Adrenal gland (tissue), 12 donors: Measurements from ENCODE around the gene IGFN1. TPM values are rescaled to one million over a fixed set of nuclear protein-coding genes. Genes with fewer than 3 reads are reported as not detected.
A peak's percentile ranks its signal among the peaks of the same experiment; 100 is the strongest.

ENCODE experiments used
- DNase-seq, 7 donors: peaks; one replicate each; pipeline ENCODE4 v3.0.0-alpha.2; 2019 to 2020
- H3K27ac ChIP-seq, 5 donors: fragments of 200-600 bp; sonication (generic) in 4 of 5; 1 replicate in 3 of 5; 2 replicates in 2 of 5; pipeline versions ENCODE4 v1.5.1 to v1.8.0; 2016 to 2020; ENCODE audit warnings: mild to moderate bottlenecking in 1 of 5
- H3K27me3 ChIP-seq: fragments of 200-600 bp; 2 replicates; pipeline ENCODE4 v1.8.0; 2021
- H3K36me3 ChIP-seq, 2 donors: fragments of 200-600 bp; replicated peaks in 1 of 2; 1 replicate in 1 of 2; 2 replicates in 1 of 2; pipeline versions ENCODE4 v1.5.1 to v1.8.0; 2018 to 2022
- H3K4me1 ChIP-seq, 2 donors: fragments of 200-600 bp; replicated peaks in 1 of 2; 1 replicate in 1 of 2; 2 replicates in 1 of 2; pipeline versions ENCODE4 v1.5.1 to v1.8.0; 2018 to 2021
- H3K4me3 ChIP-seq, 4 donors: fragments of 200-600 bp; sonication (generic) in 3 of 4; one replicate each; pipeline ENCODE4 v1.5.1; 2016 to 2018
- H3K9me3 ChIP-seq, 3 donors: fragments of 200-600 bp; sonication (generic) in 1 of 3; replicated peaks in 1 of 3; 1 replicate in 2 of 3; 2 replicates in 1 of 3; pipeline versions ENCODE4 v1.5.1 to v1.8.0; 2016 to 2021
- POLR2A ChIP-seq, 2 donors: fragments of 450-650 bp; IDR thresholded peaks; one replicate each; pipeline ENCODE4 v1.6.1; 2017; ENCODE audit warnings: antibody characterized with exemption in 2 of 2, mild to moderate bottlenecking in 2 of 2, moderate library complexity in 1 of 2
- WGBS, 4 donors: extraction: QIAGEN DNeasy Blood & Tissue Kit in 2 of 4; methylation state at CpG; one replicate each; pipeline versions ENCODE4 v1.1.5 to v1.1.7; 2013 to 2017; 5-methylcytosine and 5-hydroxymethylcytosine counted together
- intact Hi-C, 2 donors: fragments of 100-400 bp; cut with DNase I; formaldehyde crosslinking; loops; one replicate each; pipeline versions ENCODE4 v1.14.1 to v1.15.0; 2022 to 2023
- polyA plus RNA-seq, 3 donors: library from polyadenylated mRNA; stranded (reverse); fragments of 200-250 nt in 2 of 3; fragments of 350-450 nt in 1 of 3; fragmentation: Illumina TruSeq in 1 of 3; extraction: RNeasy Lipid Tissue Mini Kit (QIAGEN cat#74804) in 1 of 3; gene quantifications; one replicate each; pipeline ENCODE4 v1.2.3, GENCODE V29; 2013 to 2014
- total RNA-seq, 9 donors: library from RNA; depleted of rRNA in 4 of 9; stranded (reverse); fragments of >200 nt in 4 of 9; fragments of 120-200 nt in 1 of 9; fragmentation: NEBNext Ultra II Directional in 1 of 9; extraction: Animal tissue kit (Norgen Biotek cat#: 25700) in 1 of 9; gene quantifications; one replicate each; pipeline versions ENCODE4 v1.1.0 to v1.2.4, GENCODE V29; 2013 to 2023
- TF ChIP-seq, protein P1 (sequence below), 6 experiments: fragments of 450-650 bp in 4 of 6; fragments of 200-600 bp in 2 of 6; sonication (generic) in 1 of 6; IDR thresholded peaks; 1 replicate in 5 of 6; 2 replicates in 1 of 6; pipeline versions ENCODE4 v1.5.1 to v1.8.0; 2016 to 2021; ENCODE audit warnings: antibody characterized with exemption in 6 of 6, mild to moderate bottlenecking in 2 of 6, moderate library complexity in 1 of 6
- donor health status: healthy with polysubstance abuse.
- donor health status: Bipolar disorder and iron deficiency.
- donor health status: DM: yes; HTN: yes; CAD: no.
- donor health status: DM: no; HTN: no; CAD: no.
- donor health status: DM: no; HTN: no; CAD: no.
- donor health status: DM: yes; HTN: yes; CAD: no.

IGFN1 gene
- total and polyA plus RNA-seq, 12 donors = 0.09 to 3.0 (median 0.28) TPM; not detected in 3

DNA sequence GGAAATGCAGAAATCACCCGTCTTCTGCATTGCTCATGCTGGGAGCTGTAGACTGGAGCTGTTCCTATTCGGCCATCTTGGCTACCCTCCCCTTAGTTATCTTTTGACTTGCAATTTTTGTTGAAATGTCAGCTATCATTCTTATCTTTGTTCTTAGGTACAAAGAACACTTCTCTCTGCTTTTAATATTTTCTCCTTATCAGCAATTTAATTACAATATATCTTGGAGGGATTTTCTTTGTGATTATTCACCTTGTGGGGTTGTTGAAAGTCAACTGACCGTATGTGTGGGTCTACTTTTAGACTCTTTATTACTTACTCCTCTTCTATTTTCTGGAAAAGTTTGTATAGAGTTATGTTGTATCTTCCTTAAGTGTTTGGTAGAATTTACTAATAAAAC lies 49.5 kb downstream of the IGFN1 start:
- Histone ChIP-seq H3K4me1 (no peaks in the 10 kb centered on the region), H3K27me3 (peaks cover 20% of the 10 kb centered on the region), H3K4me3 (no peak overlapping the region), H3K36me3 (no peaks in the 10 kb centered on the region), H3K9me3 (no peaks in the 10 kb centered on the region), H3K27ac (no peak overlapping the region)
- WGBS, 4 donors = 65 to 96% (median 84%) methylated on average over 3 of the region's 3 CpGs
- no peak for DNase-seq
- intact Hi-C loops = no loop called here
- TF ChIP-seq POLR2A (IDR thresholded peaks at IDR 0.05) = no peak
- TF ChIP-seq, protein P1, sequence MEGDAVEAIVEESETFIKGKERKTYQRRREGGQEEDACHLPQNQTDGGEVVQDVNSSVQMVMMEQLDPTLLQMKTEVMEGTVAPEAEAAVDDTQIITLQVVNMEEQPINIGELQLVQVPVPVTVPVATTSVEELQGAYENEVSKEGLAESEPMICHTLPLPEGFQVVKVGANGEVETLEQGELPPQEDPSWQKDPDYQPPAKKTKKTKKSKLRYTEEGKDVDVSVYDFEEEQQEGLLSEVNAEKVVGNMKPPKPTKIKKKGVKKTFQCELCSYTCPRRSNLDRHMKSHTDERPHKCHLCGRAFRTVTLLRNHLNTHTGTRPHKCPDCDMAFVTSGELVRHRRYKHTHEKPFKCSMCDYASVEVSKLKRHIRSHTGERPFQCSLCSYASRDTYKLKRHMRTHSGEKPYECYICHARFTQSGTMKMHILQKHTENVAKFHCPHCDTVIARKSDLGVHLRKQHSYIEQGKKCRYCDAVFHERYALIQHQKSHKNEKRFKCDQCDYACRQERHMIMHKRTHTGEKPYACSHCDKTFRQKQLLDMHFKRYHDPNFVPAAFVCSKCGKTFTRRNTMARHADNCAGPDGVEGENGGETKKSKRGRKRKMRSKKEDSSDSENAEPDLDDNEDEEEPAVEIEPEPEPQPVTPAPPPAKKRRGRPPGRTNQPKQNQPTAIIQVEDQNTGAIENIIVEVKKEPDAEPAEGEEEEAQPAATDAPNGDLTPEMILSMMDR (IDR thresholded peaks at IDR 0.05) = no peak

DNA sequence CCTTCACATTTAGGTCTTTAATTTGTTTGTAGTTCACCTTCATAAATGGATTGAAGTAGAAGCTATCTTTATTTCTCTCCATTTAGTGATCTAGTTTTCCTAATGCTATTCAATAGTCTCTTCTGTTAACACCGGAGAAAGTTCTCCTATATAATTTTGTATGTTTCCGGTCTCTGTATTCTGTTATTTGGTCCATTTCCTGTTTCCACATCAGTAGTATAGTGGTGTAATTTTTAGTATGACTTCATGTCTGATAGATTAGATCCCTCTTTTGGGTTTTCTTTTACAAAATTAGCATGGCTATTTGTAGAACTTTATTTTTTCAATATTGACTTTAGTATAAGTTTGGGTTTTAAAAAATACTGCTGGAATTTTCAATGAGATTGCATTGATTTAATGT lies 51.1 kb downstream of the IGFN1 start:
- H3K27ac ChIP-seq = no peak overlapping the region
- no peak overlapping the region for H3K4me3 ChIP-seq
- H3K9me3 ChIP-seq = no peaks in the 10 kb centered on the region
- 67 to 75% (median 73%) methylated on average over 2 of the region's 2 CpGs for WGBS, 4 donors
- no peaks in the 10 kb centered on the region for H3K4me1 ChIP-seq
- intact Hi-C loops = no loop called here
- no peaks in the 10 kb centered on the region for H3K36me3 ChIP-seq
- peaks cover 20% of the 10 kb centered on the region for H3K27me3 ChIP-seq
- no peak for DNase-seq
- TF ChIP-seq, protein P1 (IDR thresholded peaks at IDR 0.05) = no peak
- TF ChIP-seq POLR2A (IDR thresholded peaks at IDR 0.05) = no peak

DNA sequence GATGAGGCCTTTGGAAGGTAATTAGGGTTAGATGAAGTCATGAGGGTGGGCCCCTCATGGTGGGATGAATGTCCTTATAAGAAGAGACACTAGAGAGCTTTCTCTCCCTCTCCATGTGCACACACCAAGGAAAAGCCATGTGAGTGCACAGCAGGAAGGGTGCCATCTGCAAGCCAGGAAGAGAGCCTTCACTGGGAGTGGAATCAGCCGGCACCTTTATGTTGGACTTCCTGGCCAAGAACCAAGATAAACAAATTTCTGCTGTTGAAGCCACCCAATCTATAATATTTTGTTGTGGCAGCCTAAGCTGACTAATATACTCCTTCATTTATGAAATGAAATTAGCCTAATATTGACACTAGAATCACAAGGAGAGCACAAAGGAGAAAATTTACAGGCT lies 54.5 kb downstream of the IGFN1 start:
- H3K36me3 ChIP-seq = no peaks in the 10 kb centered on the region

DNA sequence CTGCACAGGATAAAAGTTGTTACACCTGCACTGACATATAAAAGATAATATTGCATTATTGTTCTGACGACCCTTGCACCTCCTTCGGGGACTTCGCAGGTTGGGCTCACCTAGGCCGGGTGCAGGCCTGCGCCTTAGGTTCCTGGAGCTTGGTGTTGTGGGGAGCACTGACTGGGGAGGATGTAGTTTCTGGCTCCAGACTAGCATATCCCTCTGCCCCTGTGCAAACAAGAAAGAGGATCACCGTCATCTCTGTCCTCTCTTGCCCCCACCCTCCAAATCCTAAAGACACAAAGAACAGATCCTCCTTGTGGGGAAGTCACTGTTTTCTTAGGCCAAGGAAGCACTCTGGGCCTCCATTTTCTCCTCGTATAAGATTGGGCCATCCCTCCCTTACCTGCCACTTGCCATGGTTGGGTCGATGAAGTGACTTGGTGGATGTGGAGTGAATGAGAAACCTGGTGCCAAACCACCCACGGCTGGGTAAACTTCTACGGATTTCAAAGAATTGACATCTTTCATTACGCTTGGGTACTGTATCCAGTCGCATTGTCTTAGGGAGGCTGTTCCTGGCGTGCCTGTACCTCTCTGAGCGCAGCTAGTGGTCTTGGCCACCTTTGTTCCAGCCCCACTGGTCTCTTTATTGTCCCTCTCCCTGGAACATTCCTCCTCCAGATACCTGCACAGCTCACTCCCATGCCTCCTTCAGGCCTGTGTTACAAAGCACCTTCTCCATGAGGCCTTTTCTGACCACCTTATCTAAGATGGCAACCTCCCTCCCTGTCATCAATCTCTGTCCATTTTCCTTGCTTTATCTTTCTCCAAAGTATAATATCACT lies 58.3 kb downstream of the IGFN1 start:
- no peaks in the 10 kb centered on the region for H3K4me1 ChIP-seq
- no peak overlapping the region for H3K4me3 ChIP-seq
- intact Hi-C loops = no loop called here
- TF ChIP-seq, protein P1 (IDR thresholded peaks at IDR 0.05) = no peak
- no peak for TF ChIP-seq POLR2A (IDR thresholded peaks at IDR 0.05)
- DNase-seq = peak in 1 of 7 donors; percentile 34
- H3K27me3 ChIP-seq = no peaks in the 10 kb centered on the region
- 87 to 90% (median 88%) methylated on average over 14 of the region's 14 CpGs for WGBS, 4 donors
- H3K9me3 ChIP-seq = no peaks in the 10 kb centered on the region
- no peak overlapping the region for H3K27ac ChIP-seq
- no peaks in the 10 kb centered on the region for H3K36me3 ChIP-seq

More for the DNA sequence above, 54.5 kb downstream of the IGFN1 start:
- no peaks in the 10 kb centered on the region for H3K4me1 ChIP-seq
- intact Hi-C loops = no loop called here
- no peaks in the 10 kb centered on the region for H3K9me3 ChIP-seq
- peaks cover 20% of the 10 kb centered on the region for H3K27me3 ChIP-seq
- H3K4me3 ChIP-seq = no peak overlapping the region
- no peak overlapping the region for H3K27ac ChIP-seq
- DNase-seq = no peak
- no peak for TF ChIP-seq POLR2A (IDR thresholded peaks at IDR 0.05)
- TF ChIP-seq, protein P1 (IDR thresholded peaks at IDR 0.05) = no peak
- 22 to 55% (median 48%) methylated on average over 1 of the region's 1 CpG for WGBS, 4 donors
